Stimulated activated naive CD8-positive, alpha-beta T cell treated with anti-CD3 and anti-CD28 coated beads, Interleukin-15, amount 100 ng/mL, for 72 hours (primary cell): ENCODE results near the gene AR.

Source experiments
- ATAC-seq: fragments of 150-1000 bp; cut with Tn5 transposase; 2 replicates; pipeline ENCODE4 v1.10.0; 2021; ENCODE audit warnings: mild to moderate bottlenecking, moderate library complexity
- DNase-seq, 2 donors: peaks; one replicate each; pipeline ENCODE4 v3.0.0; 2021 to 2022
- H3K27ac Mint-ChIP-seq, 2 donors: one replicate each; pipeline ENCODE4 v1.8.0; 2022; ENCODE audit warnings: mild to moderate bottlenecking in 2 of 2, mixed read lengths in 2 of 2, moderate library complexity in 2 of 2
- H3K27me3 Mint-ChIP-seq: one replicate; pipeline ENCODE4 v1.8.0; 2022; ENCODE audit warnings: mixed read lengths
- H3K4me1 Mint-ChIP-seq: one replicate; pipeline ENCODE4 v1.8.0; 2022; ENCODE audit warnings: mild to moderate bottlenecking, mixed read lengths
- H3K4me3 Mint-ChIP-seq, 2 donors: one replicate each; pipeline ENCODE4 v1.8.0; 2022; ENCODE audit warnings: mild to moderate bottlenecking in 2 of 2, mixed read lengths in 2 of 2, moderate library complexity in 1 of 2
- H3K9me3 Mint-ChIP-seq, 2 donors: one replicate each; pipeline ENCODE4 v1.8.0; 2022; ENCODE audit warnings: mixed read lengths in 2 of 2

The AR gene

GRCh38 chrX:67546496-67547423, 2.9 kb downstream of the AR start:
- ATAC-seq (no peak), DNase-seq (no peak)
- Mint-ChIP-seq H3K4me3 (peak overlapping the region in 1 of 2 donors; percentile 42), H3K27me3 (peaks cover 37% of the 10 kb centered on the region), H3K9me3 (no peaks in the 10 kb centered on the region), H3K27ac (no peak overlapping the region), H3K4me1 (peaks cover 17% of the 10 kb centered on the region)

- ATAC-seq (no peak), DNase-seq (no peak)
- Mint-ChIP-seq H3K27ac (no peak overlapping the region), H3K9me3 (peaks cover 4 to 8% of the 10 kb centered on the region in 2 donors), H3K4me1 (no peaks in the 10 kb centered on the region), H3K27me3 (no peaks in the 10 kb centered on the region), H3K4me3 (no peak overlapping the region)
Observed at GRCh38 chrX:67555578-67556203, 11.9 kb downstream of the AR start.

GRCh38 chrX:67558267-67558666, 14.4 kb downstream of the AR start:
- DNase-seq = no peak
- Mint-ChIP-seq H3K9me3 (peaks cover 4 to 8% of the 10 kb centered on the region in 2 donors), H3K27ac (no peak overlapping the region), H3K4me1 (no peaks in the 10 kb centered on the region), H3K27me3 (no peaks in the 10 kb centered on the region), H3K4me3 (no peak overlapping the region)
- no peak for ATAC-seq

- H3K4me1 Mint-ChIP-seq = no peaks in the 10 kb centered on the region
Observed at GRCh38 chrX:67563469-67564448, 19.9 kb downstream of the AR start.

GRCh38 chrX:67564475-67564874, 20.7 kb downstream of the AR start:
- no peaks in the 10 kb centered on the region for H3K4me1 Mint-ChIP-seq
- H3K27ac Mint-ChIP-seq = no peak overlapping the region
- H3K27me3 Mint-ChIP-seq = no peaks in the 10 kb centered on the region
- ATAC-seq (no peak), DNase-seq (no peak)
- H3K4me3 Mint-ChIP-seq = no peak overlapping the region
- H3K9me3 Mint-ChIP-seq = peaks cover 4 to 8% of the 10 kb centered on the region in 2 donors

More at GRCh38 chrX:67563469-67564448, 19.9 kb downstream of the AR start:
- no peaks in the 10 kb centered on the region for H3K27me3 Mint-ChIP-seq
- no peak overlapping the region for H3K4me3 Mint-ChIP-seq
- peaks cover 4 to 8% of the 10 kb centered on the region in 2 donors for H3K9me3 Mint-ChIP-seq
- no peak for DNase-seq
- no peak overlapping the region for H3K27ac Mint-ChIP-seq
- no peak for ATAC-seq

GRCh38 chrX:67568769-67569168, 24.9 kb downstream of the AR start:
- no peak for ATAC-seq
- Mint-ChIP-seq H3K4me1 (no peaks in the 10 kb centered on the region), H3K27me3 (no peaks in the 10 kb centered on the region), H3K27ac (no peak overlapping the region), H3K4me3 (no peak overlapping the region), H3K9me3 (no peaks in the 10 kb centered on the region)
- DNase-seq = no peak

- H3K9me3 Mint-ChIP-seq = no peaks in the 10 kb centered on the region
Observed at GRCh38 chrX:67570839-67571238, 27.0 kb downstream of the AR start.

GRCh38 chrX:67574696-67575095, 30.9 kb downstream of the AR start:
- H3K27ac Mint-ChIP-seq = no peak overlapping the region
- H3K4me3 Mint-ChIP-seq = no peak overlapping the region
- ATAC-seq = no peak
- DNase-seq = no peak
- no peaks in the 10 kb centered on the region for H3K27me3 Mint-ChIP-seq
- H3K9me3 Mint-ChIP-seq = no peaks in the 10 kb centered on the region
- H3K4me1 Mint-ChIP-seq = no peaks in the 10 kb centered on the region

More at GRCh38 chrX:67570839-67571238, 27.0 kb downstream of the AR start:
- Mint-ChIP-seq H3K27ac (no peak overlapping the region), H3K27me3 (no peaks in the 10 kb centered on the region), H3K4me1 (no peaks in the 10 kb centered on the region), H3K4me3 (no peak overlapping the region)
- ATAC-seq (no peak), DNase-seq (no peak)

- Mint-ChIP-seq H3K27ac (no peak overlapping the region), H3K27me3 (no peaks in the 10 kb centered on the region), H3K9me3 (no peaks in the 10 kb centered on the region), H3K4me3 (no peak overlapping the region), H3K4me1 (no peaks in the 10 kb centered on the region)
- no peak for ATAC-seq
- no peak for DNase-seq
Observed at GRCh38 chrX:67582436-67582835, 38.6 kb downstream of the AR start.

GRCh38 chrX:67583171-67583570, 39.4 kb downstream of the AR start:
- Mint-ChIP-seq H3K27me3 (no peaks in the 10 kb centered on the region), H3K4me1 (no peaks in the 10 kb centered on the region), H3K9me3 (no peaks in the 10 kb centered on the region), H3K4me3 (no peak overlapping the region), H3K27ac (no peak overlapping the region)
- DNase-seq (no peak), ATAC-seq (no peak)

- H3K27me3 Mint-ChIP-seq = no peaks in the 10 kb centered on the region
- ATAC-seq (no peak), DNase-seq (no peak)
- no peak overlapping the region for H3K4me3 Mint-ChIP-seq
- no peak overlapping the region for H3K27ac Mint-ChIP-seq
- H3K9me3 Mint-ChIP-seq = no peaks in the 10 kb centered on the region
- no peaks in the 10 kb centered on the region for H3K4me1 Mint-ChIP-seq
Observed at GRCh38 chrX:67585401-67585800, 41.6 kb downstream of the AR start.

- ATAC-seq = no peak
- no peak for DNase-seq
- Mint-ChIP-seq H3K4me3 (no peak overlapping the region), H3K27ac (no peak overlapping the region), H3K4me1 (no peaks in the 10 kb centered on the region), H3K9me3 (no peaks in the 10 kb centered on the region), H3K27me3 (no peaks in the 10 kb centered on the region)
Observed at GRCh38 chrX:67587946-67588624, 44.3 kb downstream of the AR start.

- Mint-ChIP-seq H3K4me3 (no peak overlapping the region), H3K27me3 (no peaks in the 10 kb centered on the region)
- DNase-seq = no peak
Observed at GRCh38 chrX:67596839-67597790, 53.3 kb downstream of the AR start.

GRCh38 chrX:67599532-67599931, 55.7 kb downstream of the AR start:
- Mint-ChIP-seq H3K9me3 (no peaks in the 10 kb centered on the region), H3K27ac (no peak overlapping the region), H3K4me1 (no peaks in the 10 kb centered on the region), H3K4me3 (no peak overlapping the region), H3K27me3 (no peaks in the 10 kb centered on the region)
- ATAC-seq (no peak), DNase-seq (no peak)

More at GRCh38 chrX:67596839-67597790, 53.3 kb downstream of the AR start:
- H3K27ac Mint-ChIP-seq = no peak overlapping the region
- H3K9me3 Mint-ChIP-seq = no peaks in the 10 kb centered on the region
- no peak for ATAC-seq
- no peaks in the 10 kb centered on the region for H3K4me1 Mint-ChIP-seq
